WTC11 (cell line): ENCODE results near the gene C12orf43. TPM values are rescaled to one million over a fixed set of nuclear protein-coding genes. Genes with fewer than 3 reads are reported as not detected.

Experiments
- ATAC-seq: fragments of 200-7000 bp; cut with Tn5 transposase; 2 replicates; pipeline ENCODE4 v1.10.0; 2021; ENCODE audit warnings: mild to moderate bottlenecking, moderate library complexity
- CTCF ChIA-PET: fragments of 300-600 bp; sonication (Branson Sonifier 250); formaldehyde crosslinking; loops from one replicate; lab custom pipeline; 2021; ENCODE audit warnings: antibody characterized with exemption; lab: Charles Lee
- POLR2A ChIA-PET: fragments of 350-600 bp; sonication (Branson Sonifier 250); formaldehyde crosslinking; loops from one replicate; lab custom pipeline; 2021; ENCODE audit warnings: antibody characterized with exemption; lab: Charles Lee
- DNase-seq: peaks from one replicate; pipeline ENCODE4 v3.0.0; 2021; ENCODE audit warnings: low spot score
- H3K27ac Mint-ChIP-seq: 2 replicates; pipeline ENCODE4 v1.8.0; 2021; ENCODE audit warnings: mixed read lengths
- H3K27me3 Mint-ChIP-seq: 2 replicates; pipeline ENCODE4 v1.8.0; 2021; ENCODE audit warnings: low read depth, mild to moderate bottlenecking, moderate library complexity, mixed read lengths
- H3K36me3 Mint-ChIP-seq: 2 replicates; pipeline ENCODE4 v1.8.0; 2021; ENCODE audit warnings: mixed read lengths
- H3K4me1 Mint-ChIP-seq: 2 replicates; pipeline ENCODE4 v1.8.0; 2022; ENCODE audit warnings: mixed read lengths
- H3K4me3 Mint-ChIP-seq: 2 replicates; pipeline ENCODE4 v1.8.0; 2021; ENCODE audit warnings: mild to moderate bottlenecking, moderate library complexity, mixed read lengths
- H3K9me3 Mint-ChIP-seq: 2 replicates; pipeline ENCODE4 v1.8.0; 2021; ENCODE audit warnings: mixed read lengths
- ATF3 ChIP-seq: sonication (generic); formaldehyde crosslinking; conservative IDR thresholded peaks from 2 replicates; pipeline ENCODE4 v1.8.1; 2022; ENCODE audit warnings: mild to moderate bottlenecking, missing genetic modification reagents
- CREB1 ChIP-seq: sonication (generic); formaldehyde crosslinking; IDR thresholded peaks from 2 replicates; pipeline ENCODE4 v1.8.0; 2023; ENCODE audit warnings: mild to moderate bottlenecking, missing genetic modification reagents
- CTCF ChIP-seq: fragments of 200-600 bp; IDR thresholded peaks from 2 replicates; pipeline ENCODE4 v1.8.0; 2022; ENCODE audit warnings: antibody characterized with exemption
- E2F1 ChIP-seq: sonication (generic); formaldehyde crosslinking; IDR thresholded peaks from 2 replicates; pipeline ENCODE4 v1.8.0; 2022; ENCODE audit warnings: mild to moderate bottlenecking, missing genetic modification reagents
- E2F5 ChIP-seq: sonication (generic); formaldehyde crosslinking; IDR thresholded peaks from 2 replicates; pipeline ENCODE4 v1.8.1; 2022; ENCODE audit warnings: mild to moderate bottlenecking, moderate library complexity, missing genetic modification reagents
- ETV6 ChIP-seq: sonication (generic); formaldehyde crosslinking; IDR thresholded peaks from 2 replicates; pipeline ENCODE4 v1.8.1; 2022; ENCODE audit warnings: mild to moderate bottlenecking, missing genetic modification reagents
- FOXP1 ChIP-seq: sonication (generic); formaldehyde crosslinking; IDR thresholded peaks from 2 replicates; pipeline ENCODE4 v1.8.0; 2022; ENCODE audit warnings: missing genetic modification reagents, mild to moderate bottlenecking, moderate library complexity, borderline replicate concordance
- HMGA2 ChIP-seq: fragments of 250-450 bp; sonication (Bioruptor Pico); IDR thresholded peaks from 2 replicates; pipeline ENCODE4 v1.4.0; 2021; ENCODE audit warnings: mild to moderate bottlenecking, moderate library complexity
- JUN ChIP-seq: sonication (generic); formaldehyde crosslinking; IDR thresholded peaks from 2 replicates; pipeline ENCODE4 v1.8.0; 2023; ENCODE audit warnings: mild to moderate bottlenecking, missing genetic modification reagents
- MAX ChIP-seq: sonication (generic); formaldehyde crosslinking; IDR thresholded peaks from 2 replicates; pipeline ENCODE4 v1.8.0; 2022; ENCODE audit warnings: mild to moderate bottlenecking, missing genetic modification reagents
- NFATC4 ChIP-seq: fragments of 250-450 bp; sonication (Bioruptor Pico); IDR thresholded peaks from 2 replicates; pipeline ENCODE4 v1.9.0; 2021; ENCODE audit warnings: mild to moderate bottlenecking
- NFE2L1 ChIP-seq: sonication (generic); formaldehyde crosslinking; IDR thresholded peaks from 2 replicates; pipeline ENCODE4 v1.8.1; 2023; ENCODE audit warnings: missing genetic modification reagents
- NR1H2 ChIP-seq: sonication (generic); formaldehyde crosslinking; IDR thresholded peaks from 2 replicates; pipeline ENCODE4 v1.9.0; 2021; ENCODE audit warnings: mild to moderate bottlenecking, moderate library complexity, missing genetic modification reagents
- NR2C2 ChIP-seq: sonication (generic); formaldehyde crosslinking; IDR thresholded peaks from 2 replicates; pipeline ENCODE4 v1.8.0; 2022; ENCODE audit warnings: mild to moderate bottlenecking, missing genetic modification reagents
- OVOL2 ChIP-seq: fragments of 250-450 bp; sonication (Bioruptor Pico); IDR thresholded peaks from 2 replicates; pipeline ENCODE4 v1.9.0; 2021; ENCODE audit warnings: mild to moderate bottlenecking, borderline replicate concordance
- SMAD3 ChIP-seq: sonication (generic); formaldehyde crosslinking; IDR thresholded peaks from 2 replicates; pipeline ENCODE4 v1.8.0; 2022; ENCODE audit warnings: missing genetic modification reagents, mild to moderate bottlenecking, borderline replicate concordance
- SMAD4 ChIP-seq: sonication (generic); formaldehyde crosslinking; IDR thresholded peaks from 2 replicates; pipeline ENCODE4 v1.8.0; 2022; ENCODE audit warnings: mild to moderate bottlenecking, missing genetic modification reagents
- SP1 ChIP-seq: sonication (generic); formaldehyde crosslinking; conservative IDR thresholded peaks from 2 replicates; pipeline ENCODE4 v1.8.1; 2022; ENCODE audit warnings: missing genetic modification reagents
- STAT6 ChIP-seq: sonication (generic); formaldehyde crosslinking; conservative IDR thresholded peaks from 2 replicates; pipeline ENCODE4 v1.8.1; 2023; ENCODE audit warnings: mild to moderate bottlenecking, low read depth, missing genetic modification reagents, moderate library complexity
- TP53 ChIP-seq: sonication (generic); formaldehyde crosslinking; IDR thresholded peaks from 2 replicates; pipeline ENCODE4 v1.8.1; 2023; ENCODE audit warnings: mild to moderate bottlenecking, missing genetic modification reagents
- ZNF317 ChIP-seq: sonication (generic); formaldehyde crosslinking; IDR thresholded peaks from 2 replicates; pipeline ENCODE4 v1.8.1; 2023; ENCODE audit warnings: low read depth, mild to moderate bottlenecking, moderate library complexity, missing genetic modification reagents, borderline replicate concordance
- ZNF423 ChIP-seq: fragments of 250-450 bp; sonication (Bioruptor Pico); IDR thresholded peaks from 2 replicates; pipeline ENCODE4 v2.1.2; 2022; ENCODE audit warnings: mild to moderate bottlenecking, moderate library complexity
- total RNA-seq: library from RNA; stranded (reverse); gene quantifications from 3 replicates; pipeline ENCODE4 v1.2.3, GENCODE V29; 2021

The C12orf43 gene
- total RNA-seq, 1 experiment from 2014 or later = 20.7 TPM

- Mint-ChIP-seq H3K9me3 (no peaks in the 10 kb centered on the region), H3K27me3 (no peaks in the 10 kb centered on the region), H3K27ac (peak overlapping the region; percentile 95), H3K36me3 (no peaks in the 10 kb centered on the region), H3K4me3 (peak overlapping the region; percentile 25), H3K4me1 (peaks cover 17% of the 10 kb centered on the region)
- DNase-seq = peak; percentile 71
- POLR2A ChIA-PET = interaction anchor here (0.6 to 1.7 kb wide), 3 partner anchors 11 to 32 kb away, joined by 3 to 7 read pairs (median 4); no protein-coding TSS in a partner anchor
- ATAC-seq = peak; percentile 95
- CTCF ChIA-PET = interaction anchor here (0.6 to 3.4 kb wide), 23 partner anchors 11 to 606 kb away, joined by 3 to 32 read pairs (median 6); no protein-coding TSS in a partner anchor
- TF ChIP-seq E2F5 (CRISPR knock-in tag) (no peak), MAX (CRISPR knock-in tag) (0 out of 2 replicates have a peak, but pooled peaks have one; percentile 23), STAT6 (CRISPR knock-in tag) (no peak), NFE2L1 (CRISPR knock-in tag) (0 out of 2 replicates have a peak, but pooled peaks have one; percentile 31)
These were observed 43.3 kb downstream of the C12orf43 start for GRCh38 chr12:120972870-120973543.

- H3K4me1 Mint-ChIP-seq = peaks cover 17% of the 10 kb centered on the region
- H3K27ac Mint-ChIP-seq = peak overlapping the region; percentile 88
- no peaks in the 10 kb centered on the region for H3K27me3 Mint-ChIP-seq
- ChIA-PET CTCF (interaction anchor here (0.6 to 3.4 kb wide), 57 partner anchors 10 to 604 kb away, joined by 3 to 32 read pairs (median 4); partner anchors contain the start of genes ACADS, MLEC, P2RX7 and POP5), POLR2A (interaction anchor here (1.1 to 1.7 kb wide), 2 partner anchors 13 to 291 kb away, joined by 4 to 7 read pairs; no protein-coding TSS in a partner anchor)
- TF ChIP-seq NR1H2 (no peak), ZNF423 (no peak), CTCF (peak; percentile 24; the same call in 1 of the 2 replicates), FOXP1 (no peak), SMAD4 (CRISPR knock-in tag) (no peak)
- H3K36me3 Mint-ChIP-seq = no peaks in the 10 kb centered on the region
- peak; percentile 43; the same call in 1 of the 2 replicates for ATAC-seq
- H3K4me3 Mint-ChIP-seq = no peak overlapping the region
- no peak for DNase-seq
- H3K9me3 Mint-ChIP-seq = no peaks in the 10 kb centered on the region
These were observed 44.7 kb downstream of the C12orf43 start for GRCh38 chr12:120971299-120972180.

GRCh38 chr12:120970310-120970709 lies 46.0 kb downstream of the C12orf43 start:
- H3K4me1 Mint-ChIP-seq = peaks cover 21% of the 10 kb centered on the region
- no peaks in the 10 kb centered on the region for H3K9me3 Mint-ChIP-seq
- no peaks in the 10 kb centered on the region for H3K36me3 Mint-ChIP-seq
- DNase-seq = no peak
- H3K27ac Mint-ChIP-seq = no peak overlapping the region
- H3K27me3 Mint-ChIP-seq = no peaks in the 10 kb centered on the region
- no peak for ATAC-seq
- H3K4me3 Mint-ChIP-seq = no peak overlapping the region
- ChIA-PET POLR2A (no interaction called here), CTCF (interaction anchor here (1.5 kb wide), 1 partner anchor 389 kb away, joined by 6 read pairs; the partner anchor contains the start of gene POP5)
- no peak for TF ChIP-seq NR2C2
- no peak for TF ChIP-seq CREB1 (CRISPR knock-in tag)
- no peak for TF ChIP-seq ATF3 (CRISPR knock-in tag)
- TF ChIP-seq JUN (CRISPR knock-in tag) = no peak
- TF ChIP-seq E2F1 = no peak
- TF ChIP-seq NFATC4 (CRISPR knock-in tag) = no peak
- TF ChIP-seq ETV6 (CRISPR knock-in tag) = no peak
- no peak for TF ChIP-seq SMAD3
- no peak for TF ChIP-seq TP53 (CRISPR knock-in tag)
- TF ChIP-seq HMGA2 (CRISPR knock-in tag) = no peak
- TF ChIP-seq OVOL2 (CRISPR knock-in tag) = no peak
- no peak for TF ChIP-seq ZNF317 (CRISPR knock-in tag)
- TF ChIP-seq SP1 (CRISPR knock-in tag) = no peak
